Activated CD8-positive, alpha-beta T cell treated with anti-CD3 and anti-CD28 coated beads for 36 hours (primary cell): ENCODE measurements around the gene SPATA13. TPM values are rescaled to one million over a fixed set of nuclear protein-coding genes. Genes with fewer than 3 reads are reported as not detected.

Experiments
- ATAC-seq: fragments of 200-7000 bp; cut with Tn5 transposase; one replicate; pipeline ENCODE4 v1.10.0; 2021; ENCODE audit warnings: mild to moderate bottlenecking, moderate library complexity
- CTCF ChIA-PET: fragments of 350-600 bp; sonication (Branson Sonifier 250); formaldehyde crosslinking; loops from one replicate; lab custom pipeline; 2021; ENCODE audit warnings: antibody characterized with exemption; lab: Charles Lee
- POLR2A ChIA-PET: fragments of 350-600 bp; sonication (Branson Sonifier 250); formaldehyde crosslinking; loops from one replicate; lab custom pipeline; 2021; ENCODE audit warnings: antibody characterized with exemption; lab: Charles Lee
- DNase-seq: peaks from one replicate; pipeline ENCODE4 v3.0.0-alpha.2; 2020
- H3K27ac Mint-ChIP-seq: one replicate; pipeline ENCODE4 v1.8.0; 2021; ENCODE audit warnings: mild to moderate bottlenecking, mixed read lengths
- H3K27me3 Mint-ChIP-seq: one replicate; pipeline ENCODE4 v1.8.0; 2021; ENCODE audit warnings: mixed read lengths
- H3K36me3 Mint-ChIP-seq: one replicate; pipeline ENCODE4 v1.8.0; 2021; ENCODE audit warnings: low read depth, mixed read lengths
- H3K4me1 Mint-ChIP-seq: one replicate; pipeline ENCODE4 v1.8.0; 2021; ENCODE audit warnings: low read depth, mixed read lengths
- H3K4me3 Mint-ChIP-seq: one replicate; pipeline ENCODE4 v1.8.0; 2021; ENCODE audit warnings: mild to moderate bottlenecking, moderate library complexity, mixed read lengths
- H3K9me3 Mint-ChIP-seq: one replicate; pipeline ENCODE4 v1.8.0; 2021; ENCODE audit warnings: mixed read lengths
- intact Hi-C: fragments of 100-400 bp; cut with micrococcal nuclease; formaldehyde crosslinking; loops from one replicate; pipeline ENCODE4 v1.10.0; 2022
- total RNA-seq, 2 experiments: library from RNA; stranded (reverse); gene quantifications; one replicate each; pipeline ENCODE4 v1.2.3, GENCODE V29; 2021
- TF ChIP-seq, protein P1 (sequence below): fragments of 200-600 bp; IDR thresholded peaks from one replicate; pipeline ENCODE4 v1.8.0; 2022; ENCODE audit warnings: antibody characterized with exemption, mild to moderate bottlenecking

SPATA13 gene
- total RNA-seq, 2 experiments from 2014 or later, result 47.0 to 47.4 TPM

DNA sequence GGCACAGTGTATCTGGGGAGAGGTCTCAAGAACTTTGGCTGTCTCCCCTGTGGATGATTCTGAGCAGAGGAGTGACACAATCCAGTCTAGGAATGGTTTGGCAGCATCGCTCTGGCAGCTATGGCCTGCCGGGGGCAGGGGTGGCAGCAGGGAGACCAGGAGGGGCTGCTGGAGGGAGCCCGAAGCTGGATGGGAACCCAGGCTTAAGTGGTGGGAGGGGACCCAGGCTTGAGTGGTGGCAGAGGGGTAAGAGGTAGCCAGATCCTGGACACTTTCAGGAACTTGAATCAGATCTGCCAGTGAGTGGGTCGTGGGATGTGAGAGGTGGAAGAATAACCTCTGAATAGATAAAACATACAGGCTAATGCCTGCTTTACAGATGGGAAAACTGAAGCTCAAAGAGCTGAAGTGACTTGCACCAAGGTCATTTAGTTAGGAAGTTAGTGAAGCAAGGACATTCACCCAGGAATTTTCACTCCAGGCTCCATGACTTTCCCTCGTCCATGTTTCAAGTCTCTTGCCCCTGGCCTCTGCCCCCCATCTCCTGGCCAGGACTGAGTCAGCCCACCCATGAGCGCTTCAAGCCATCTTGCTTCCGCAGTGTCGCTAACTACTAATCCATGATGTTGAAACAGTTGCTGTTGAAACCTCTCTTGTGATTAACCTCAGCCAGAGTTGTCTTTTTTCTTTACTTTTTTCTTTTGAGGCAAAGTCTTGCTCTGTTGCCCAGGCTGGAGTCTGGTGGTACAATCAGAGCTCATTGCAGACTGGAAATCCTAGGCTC lies 119.0 kb downstream of the SPATA13 start:
- no peaks in the 10 kb centered on the region for H3K9me3 Mint-ChIP-seq
- H3K4me1 Mint-ChIP-seq, result peaks cover 75% of the 10 kb centered on the region
- POLR2A ChIA-PET, result interaction anchor here (0.6 to 0.9 kb wide), 2 partner anchors 44 to 61 kb away, joined by 4 read pairs; no protein-coding TSS in a partner anchor
- H3K4me3 Mint-ChIP-seq, result no peak overlapping the region
- H3K36me3 Mint-ChIP-seq, result peaks cover 17% of the 10 kb centered on the region
- H3K27ac Mint-ChIP-seq, result peak overlapping the region; percentile 76
- intact Hi-C loops, result no loop called here
- TF ChIP-seq, protein P1, sequence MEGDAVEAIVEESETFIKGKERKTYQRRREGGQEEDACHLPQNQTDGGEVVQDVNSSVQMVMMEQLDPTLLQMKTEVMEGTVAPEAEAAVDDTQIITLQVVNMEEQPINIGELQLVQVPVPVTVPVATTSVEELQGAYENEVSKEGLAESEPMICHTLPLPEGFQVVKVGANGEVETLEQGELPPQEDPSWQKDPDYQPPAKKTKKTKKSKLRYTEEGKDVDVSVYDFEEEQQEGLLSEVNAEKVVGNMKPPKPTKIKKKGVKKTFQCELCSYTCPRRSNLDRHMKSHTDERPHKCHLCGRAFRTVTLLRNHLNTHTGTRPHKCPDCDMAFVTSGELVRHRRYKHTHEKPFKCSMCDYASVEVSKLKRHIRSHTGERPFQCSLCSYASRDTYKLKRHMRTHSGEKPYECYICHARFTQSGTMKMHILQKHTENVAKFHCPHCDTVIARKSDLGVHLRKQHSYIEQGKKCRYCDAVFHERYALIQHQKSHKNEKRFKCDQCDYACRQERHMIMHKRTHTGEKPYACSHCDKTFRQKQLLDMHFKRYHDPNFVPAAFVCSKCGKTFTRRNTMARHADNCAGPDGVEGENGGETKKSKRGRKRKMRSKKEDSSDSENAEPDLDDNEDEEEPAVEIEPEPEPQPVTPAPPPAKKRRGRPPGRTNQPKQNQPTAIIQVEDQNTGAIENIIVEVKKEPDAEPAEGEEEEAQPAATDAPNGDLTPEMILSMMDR, result no peak
- no peaks in the 10 kb centered on the region for H3K27me3 Mint-ChIP-seq
- DNase-seq, result no peak
- no peak for ATAC-seq
- CTCF ChIA-PET, result no interaction called here

DNA sequence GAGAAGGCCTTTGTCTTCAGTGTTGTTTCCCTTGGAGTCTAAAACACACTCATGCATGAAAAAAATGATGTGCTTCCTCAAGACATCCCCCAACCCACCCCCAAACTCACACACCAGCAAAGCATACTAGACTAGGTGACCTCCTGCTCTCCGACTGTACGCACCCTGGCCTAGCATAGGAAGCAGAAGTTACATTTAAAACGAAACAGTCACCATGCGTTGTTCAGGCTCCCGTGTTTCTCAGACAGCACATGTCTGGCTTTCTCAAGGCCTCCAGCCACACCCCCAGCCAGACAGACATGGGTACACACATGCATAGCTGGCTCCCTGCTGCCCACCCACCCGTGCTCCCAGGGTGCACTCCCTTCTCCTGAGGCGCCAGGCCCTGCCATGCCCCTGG lies 120.2 kb downstream of the SPATA13 start:
- ChIA-PET CTCF (interaction anchor here (2.9 kb wide), 1 partner anchor 52 kb away, joined by 8 read pairs; no protein-coding TSS in a partner anchor), POLR2A (interaction anchor here (0.7 to 1.0 kb wide), 4 partner anchors 16 to 62 kb away, joined by 3 to 4 read pairs (median 4); no protein-coding TSS in a partner anchor)
- Mint-ChIP-seq H3K4me1 (peaks cover 63% of the 10 kb centered on the region), H3K27me3 (no peaks in the 10 kb centered on the region), H3K36me3 (peaks cover 21% of the 10 kb centered on the region), H3K4me3 (no peak overlapping the region), H3K9me3 (no peaks in the 10 kb centered on the region), H3K27ac (peak overlapping the region; percentile 76)
- TF ChIP-seq, protein P1, result no peak
- ATAC-seq (no peak), DNase-seq (no peak)
- intact Hi-C loops, result no loop called here

DNA sequence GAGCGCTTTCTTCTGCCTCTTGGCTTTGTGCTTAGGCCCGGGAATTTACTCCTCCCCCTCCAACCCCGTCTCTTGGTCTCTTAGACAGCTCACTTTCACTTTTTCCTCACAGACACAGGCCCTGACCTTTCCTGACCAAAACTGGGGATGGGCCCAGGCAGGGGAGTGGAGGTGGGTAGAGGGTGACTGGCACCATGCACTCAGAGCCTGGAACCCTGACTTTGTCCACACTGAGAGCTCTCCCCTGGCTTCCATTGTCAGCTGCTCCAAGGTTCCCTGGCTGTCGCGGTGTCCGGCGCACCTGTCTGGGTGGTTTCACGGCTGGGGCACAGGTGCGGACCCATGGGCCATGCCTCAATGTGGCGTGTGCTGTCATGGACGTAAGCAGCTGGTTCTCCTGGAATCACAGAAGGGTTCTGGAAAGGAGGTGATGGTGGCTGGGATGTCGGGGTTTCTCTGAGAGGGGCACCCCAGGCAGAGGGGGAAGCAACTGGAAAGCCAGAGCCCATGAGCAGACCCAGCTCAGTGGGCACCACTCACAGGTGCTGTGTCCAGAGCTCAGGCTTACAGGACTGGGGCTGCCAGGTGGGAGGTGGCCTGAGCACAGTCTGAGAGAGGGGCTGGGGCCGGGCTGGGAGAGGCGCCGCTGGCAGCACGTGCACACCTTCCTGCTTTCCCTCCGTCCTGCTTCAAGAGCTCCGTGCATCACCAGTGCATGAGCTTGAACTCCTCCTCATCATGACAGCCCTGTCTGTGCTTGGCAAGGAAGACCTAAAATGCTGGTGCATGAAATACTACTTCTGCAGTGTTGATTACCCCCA lies 120.9 kb downstream of the SPATA13 start:
- intact Hi-C loops, result no loop called here
- H3K9me3 Mint-ChIP-seq, result no peaks in the 10 kb centered on the region
- no peak overlapping the region for H3K4me3 Mint-ChIP-seq
- no peak for DNase-seq
- H3K4me1 Mint-ChIP-seq, result peaks cover 57% of the 10 kb centered on the region
- H3K27me3 Mint-ChIP-seq, result no peaks in the 10 kb centered on the region
- TF ChIP-seq, protein P1, result no peak
- no peak for ATAC-seq
- CTCF ChIA-PET, result interaction anchor here (1.1 to 2.9 kb wide), 2 partner anchors 11 to 53 kb away, joined by 3 to 8 read pairs; no protein-coding TSS in a partner anchor
- H3K36me3 Mint-ChIP-seq, result peaks cover 25% of the 10 kb centered on the region
- POLR2A ChIA-PET, result interaction anchor here (0.7 to 1.0 kb wide), 3 partner anchors 16 to 22 kb away, joined by 3 to 4 read pairs (median 3); no protein-coding TSS in a partner anchor
- peak overlapping the region; percentile 78 for H3K27ac Mint-ChIP-seq

DNA sequence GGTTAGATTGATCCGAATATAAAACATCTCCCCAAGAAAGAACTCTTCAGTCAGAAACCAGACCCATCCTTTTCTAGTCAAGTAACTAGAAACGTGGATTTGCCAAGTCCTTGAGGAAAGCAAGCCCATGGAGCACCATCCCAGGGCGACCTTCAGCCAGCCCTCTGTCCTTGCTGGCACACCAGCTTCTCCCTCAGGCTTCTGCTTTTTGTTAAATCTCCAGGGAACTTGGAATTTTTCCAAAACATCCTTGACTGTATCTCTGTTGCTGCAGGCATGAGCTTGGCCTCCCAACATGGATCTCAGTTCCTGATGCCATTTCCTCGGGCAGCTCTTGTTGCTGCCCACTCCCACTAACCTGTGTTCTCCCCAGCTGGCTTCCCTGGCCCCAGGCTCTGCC lies 121.7 kb downstream of the SPATA13 start:
- ChIA-PET CTCF (interaction anchor here (1.1 to 2.9 kb wide), 2 partner anchors 12 to 54 kb away, joined by 3 to 8 read pairs; no protein-coding TSS in a partner anchor), POLR2A (interaction anchor here (0.7 kb wide), 1 partner anchor 8 kb away, joined by 3 read pairs; no protein-coding TSS in a partner anchor)
- peaks cover 29% of the 10 kb centered on the region for H3K36me3 Mint-ChIP-seq
- ATAC-seq, result no peak
- peak overlapping the region; percentile 78 for H3K27ac Mint-ChIP-seq
- no peaks in the 10 kb centered on the region for H3K9me3 Mint-ChIP-seq
- DNase-seq, result no peak
- H3K4me3 Mint-ChIP-seq, result no peak overlapping the region
- TF ChIP-seq, protein P1, result no peak
- H3K27me3 Mint-ChIP-seq, result no peaks in the 10 kb centered on the region
- peaks cover 51% of the 10 kb centered on the region for H3K4me1 Mint-ChIP-seq
- intact Hi-C loops, result no loop called here
